Central memory CD8-positive, alpha-beta T cell (primary cell): Measurements from ENCODE around the gene MCCC2.
"Not testable (repeated sequence)": the region's sequence is repeated elsewhere in the genome, so short reads cannot be mapped to it uniquely, and the experiment has no call there.

Source experiments
- ATAC-seq: fragments of 150-1000 bp; cut with Tn5 transposase; replicated peaks from 2 replicates; pipeline ENCODE4 v1.10.0; 2022; ENCODE audit warnings: mild to moderate bottlenecking, moderate FRiP score, moderate number of reproducible peaks; ENCODE audit not compliant: poor library complexity, severe bottlenecking; ENCODE audit errors: extremely low read depth
- DNase-seq, 2 donors: peaks; one replicate each; pipeline ENCODE4 v3.0.0; 2021; ENCODE audit warnings: low spot score in 2 of 2
- H3K27ac Mint-ChIP-seq: one replicate; pipeline ENCODE4 v1.8.0; 2022; ENCODE audit warnings: low read depth, mild to moderate bottlenecking, moderate library complexity, mixed read lengths
- H3K27me3 Mint-ChIP-seq: one replicate; pipeline ENCODE4 v1.8.0; 2022; ENCODE audit warnings: mixed read lengths
- H3K36me3 Mint-ChIP-seq: one replicate; pipeline ENCODE4 v1.8.0; 2022; ENCODE audit warnings: mild to moderate bottlenecking, moderate library complexity, mixed read lengths; ENCODE audit not compliant: insufficient read depth
- H3K4me1 Mint-ChIP-seq: one replicate; pipeline ENCODE4 v1.8.0; 2022; ENCODE audit warnings: mixed read lengths
- H3K4me3 Mint-ChIP-seq: one replicate; pipeline ENCODE4 v1.8.0; 2022; ENCODE audit warnings: mild to moderate bottlenecking, moderate library complexity, mixed read lengths
- H3K9me3 Mint-ChIP-seq: one replicate; pipeline ENCODE4 v1.8.0; 2022; ENCODE audit warnings: mixed read lengths

MCCC2 gene

DNA sequence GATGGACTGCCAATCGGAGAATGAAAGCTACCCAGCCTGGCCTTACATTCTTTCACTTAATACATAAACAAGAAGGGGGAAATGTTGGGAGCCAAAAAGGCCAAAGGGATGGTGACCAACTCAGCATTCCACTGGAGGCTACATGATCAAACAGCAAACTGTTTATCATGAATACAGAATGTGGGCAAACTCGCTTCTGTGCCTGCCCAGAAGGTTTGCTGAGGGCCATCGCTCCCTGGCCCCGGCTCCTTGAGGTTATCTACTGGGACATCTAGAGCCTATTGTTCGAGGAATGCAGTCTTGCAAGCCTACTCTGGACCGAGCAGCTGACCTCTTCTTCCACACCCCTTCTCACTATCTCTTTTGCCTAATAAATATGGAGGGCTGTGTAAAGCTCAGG is 9.3 kb upstream of the MCCC2 start:
- not testable (repeated sequence) for H3K9me3 Mint-ChIP-seq, H3K4me3 Mint-ChIP-seq, H3K4me1 Mint-ChIP-seq, H3K36me3 Mint-ChIP-seq, ATAC-seq, H3K27me3 Mint-ChIP-seq, H3K27ac Mint-ChIP-seq, DNase-seq

DNA sequence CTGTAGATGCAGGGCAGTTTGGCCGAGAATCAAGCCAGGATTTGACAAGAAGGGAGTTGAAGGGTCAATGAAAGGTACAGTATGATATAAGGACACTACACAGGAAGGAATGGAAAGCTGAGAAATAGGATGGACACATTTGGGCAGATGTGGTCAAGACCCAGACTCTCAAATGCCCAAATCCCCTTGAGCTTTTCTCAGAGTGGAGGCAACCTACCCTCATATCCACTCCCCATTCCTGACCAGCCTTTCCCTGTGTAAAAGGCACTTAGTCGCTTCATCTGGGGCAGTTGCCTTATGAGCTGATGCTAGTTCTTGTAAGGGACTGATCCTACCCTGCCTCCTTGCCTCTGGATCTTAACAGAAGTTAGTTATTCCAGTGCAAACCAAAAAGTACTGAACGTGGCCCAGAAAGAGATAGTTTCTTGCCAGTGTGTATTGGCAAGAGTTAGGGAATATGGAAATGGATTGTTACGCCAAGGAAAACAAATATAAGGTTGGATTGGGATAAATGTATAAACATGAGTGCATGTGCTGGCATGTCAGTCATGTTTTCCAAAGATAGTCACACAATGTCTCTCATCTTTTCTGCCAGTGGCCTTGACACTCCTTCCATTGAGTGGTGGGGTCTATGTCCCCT is 4.1 kb upstream of the MCCC2 start:
- Mint-ChIP-seq H3K27me3 (no peaks in the 10 kb centered on the region), H3K27ac (no peak overlapping the region), H3K4me1 (peaks cover 11% of the 10 kb centered on the region), H3K4me3 (no peak overlapping the region), H3K9me3 (no peaks in the 10 kb centered on the region), H3K36me3 (peaks cover 8% of the 10 kb centered on the region)
- ATAC-seq (no peak), DNase-seq (no peak)

DNA sequence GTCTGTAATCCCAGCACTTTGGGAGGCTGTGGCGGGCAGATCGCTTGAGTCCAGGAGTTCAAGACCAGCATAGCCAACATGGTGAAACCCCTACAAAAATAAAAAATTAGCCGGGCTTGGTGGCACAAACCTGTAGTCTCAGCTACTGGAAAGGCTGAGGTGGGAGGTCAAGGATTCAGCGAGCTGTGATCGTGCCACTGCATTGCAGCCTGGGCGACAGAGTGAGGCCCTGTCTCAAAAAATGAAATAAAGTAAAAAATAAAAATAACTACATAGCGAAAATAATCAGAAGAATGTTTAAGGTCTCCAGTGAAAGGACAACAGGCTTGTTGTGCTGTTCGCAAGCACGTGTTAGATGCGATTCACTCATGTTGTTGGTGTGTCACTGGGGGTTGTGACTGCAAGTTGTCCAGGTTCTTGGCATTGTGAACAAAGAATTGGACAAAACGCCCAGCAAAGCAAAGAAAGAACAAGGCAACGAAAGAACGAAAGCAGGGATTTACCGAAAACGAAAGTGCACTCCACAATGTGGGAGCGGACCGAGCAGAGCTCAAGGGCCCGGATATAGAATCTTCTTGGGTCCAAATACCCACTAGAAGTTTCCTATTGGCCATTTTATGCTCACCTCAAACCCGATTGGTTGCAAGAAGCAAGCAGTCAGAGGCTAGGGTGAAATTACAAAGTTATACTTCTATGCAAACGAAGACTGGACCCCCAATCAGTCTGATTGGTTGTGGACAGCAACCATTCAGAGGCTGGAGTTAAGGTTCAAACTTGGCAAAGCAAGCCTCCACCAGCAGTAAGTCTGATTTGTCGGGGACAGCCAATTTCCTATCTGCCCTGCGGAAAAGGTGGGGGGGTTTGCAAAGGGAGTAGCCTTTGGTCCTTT is 844 bp upstream of the MCCC2 start:
- Mint-ChIP-seq H3K36me3 (peaks cover 8% of the 10 kb centered on the region), H3K27me3 (no peaks in the 10 kb centered on the region), H3K4me3 (peak overlapping the region; percentile 94), H3K27ac (peak overlapping the region; percentile 99), H3K9me3 (no peaks in the 10 kb centered on the region), H3K4me1 (peaks cover 31% of the 10 kb centered on the region)
- no peak for DNase-seq
- ATAC-seq = no peak

DNA sequence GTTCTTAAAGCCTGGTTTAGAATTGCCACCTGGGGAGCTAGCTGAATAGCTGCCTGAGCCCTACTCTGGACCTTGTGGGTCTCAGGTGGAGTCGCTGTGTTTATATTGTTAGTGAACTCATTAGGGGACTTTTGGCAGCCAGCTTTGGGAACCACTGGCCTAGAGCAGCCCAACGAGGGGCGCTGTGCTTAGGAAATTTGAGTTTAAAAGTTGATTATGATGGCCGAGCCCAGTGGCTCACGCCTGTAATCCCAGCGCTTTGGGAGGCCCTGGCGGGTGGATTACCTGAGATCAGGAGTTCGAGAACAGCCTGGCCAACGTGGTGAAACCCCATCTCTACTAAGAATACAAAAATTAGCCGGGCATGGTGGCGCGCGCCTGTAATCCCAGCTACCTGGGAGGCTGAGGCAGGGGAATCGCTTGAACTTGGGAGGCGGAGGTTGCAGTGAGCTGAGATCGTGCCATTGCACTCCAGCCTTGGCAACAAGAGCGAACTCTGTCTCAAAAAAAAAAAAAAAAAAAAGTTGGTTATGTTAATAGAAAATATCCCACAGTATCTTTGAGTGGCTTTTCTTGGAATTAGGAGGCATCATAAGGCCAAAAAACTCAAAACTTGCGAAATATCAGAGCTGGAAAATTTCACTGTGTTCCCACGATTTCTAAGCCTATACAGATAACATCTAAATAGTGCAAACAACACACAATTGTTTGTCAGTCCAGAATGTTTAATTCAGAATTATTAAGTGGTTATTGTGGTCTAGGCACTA is 809 bp downstream of the MCCC2 start:
- DNase-seq (no peak), ATAC-seq (peak; percentile 7)
- Mint-ChIP-seq H3K36me3 (peaks cover 8% of the 10 kb centered on the region), H3K4me3 (peak overlapping the region; percentile 94), H3K27me3 (no peaks in the 10 kb centered on the region), H3K4me1 (peaks cover 31% of the 10 kb centered on the region), H3K9me3 (no peaks in the 10 kb centered on the region), H3K27ac (peak overlapping the region; percentile 99)

DNA sequence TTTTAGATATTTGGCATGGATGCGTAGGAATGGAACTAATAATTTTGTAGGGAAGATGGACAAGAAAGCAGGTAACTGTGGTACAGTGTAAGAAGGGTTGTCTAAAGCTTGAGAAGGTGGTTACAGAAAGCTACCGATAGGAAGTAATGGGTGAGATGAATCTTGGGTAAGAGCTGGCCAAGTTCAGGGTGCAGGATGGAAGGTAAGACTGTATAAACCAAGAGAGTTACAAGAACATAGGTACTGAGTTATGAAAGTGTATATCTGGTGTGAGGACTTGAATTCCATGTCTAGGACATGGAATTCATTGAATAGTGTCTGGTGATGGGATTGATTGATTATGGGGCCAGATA is 1.4 kb downstream of the MCCC2 start:
- Mint-ChIP-seq H3K4me3 (peak overlapping the region; percentile 94), H3K27me3 (no peaks in the 10 kb centered on the region), H3K36me3 (peaks cover 8% of the 10 kb centered on the region), H3K27ac (peak overlapping the region; percentile 99), H3K4me1 (peaks cover 31% of the 10 kb centered on the region), H3K9me3 (no peaks in the 10 kb centered on the region)
- ATAC-seq = no peak
- no peak for DNase-seq

DNA sequence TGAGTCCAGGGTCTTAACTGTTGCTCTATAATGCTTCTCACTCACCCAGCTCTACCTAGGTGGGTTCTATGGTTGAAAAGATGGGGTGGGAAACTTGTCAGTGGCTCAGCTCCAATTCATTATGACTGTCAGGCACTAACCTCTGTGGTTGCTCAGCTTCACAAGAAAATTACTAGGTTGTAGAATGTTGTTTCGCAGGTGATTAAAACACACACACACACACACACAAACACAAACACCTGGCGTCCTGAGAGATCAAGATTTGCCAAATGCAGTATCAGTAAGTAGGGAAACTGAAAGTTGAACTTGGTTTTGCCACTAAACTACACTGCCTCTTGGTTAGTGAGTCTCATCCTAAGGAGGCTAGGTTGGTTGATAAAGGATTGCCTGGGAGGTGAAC is 2.8 kb downstream of the MCCC2 start:
- H3K27me3 Mint-ChIP-seq = no peaks in the 10 kb centered on the region
- no peaks in the 10 kb centered on the region for H3K9me3 Mint-ChIP-seq
- H3K4me3 Mint-ChIP-seq = no peak overlapping the region
- ATAC-seq (no peak), DNase-seq (no peak)
- no peak overlapping the region for H3K27ac Mint-ChIP-seq
- H3K4me1 Mint-ChIP-seq = peaks cover 31% of the 10 kb centered on the region
- H3K36me3 Mint-ChIP-seq = peaks cover 8% of the 10 kb centered on the region

DNA sequence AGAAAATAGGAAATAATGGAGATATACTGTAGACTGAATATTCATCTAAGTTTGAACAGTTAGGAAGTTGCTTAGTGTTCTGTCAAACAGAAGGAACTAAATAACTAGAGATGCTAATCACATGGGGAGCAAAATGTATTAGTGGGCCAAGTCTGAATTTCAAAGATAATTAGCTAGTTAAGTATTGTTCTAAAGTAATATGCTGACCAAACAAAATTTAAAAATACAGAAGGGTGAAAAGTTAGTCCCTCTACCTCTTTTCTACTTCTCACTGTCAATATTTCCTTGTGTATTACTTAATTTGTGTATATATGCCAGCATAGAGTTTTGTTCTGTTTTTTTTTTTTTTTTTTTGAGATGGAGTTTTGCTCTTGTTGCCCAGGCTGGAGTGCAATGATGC is 4.0 kb downstream of the MCCC2 start:
- H3K27me3 Mint-ChIP-seq = no peaks in the 10 kb centered on the region
- no peak overlapping the region for H3K27ac Mint-ChIP-seq
- H3K4me1 Mint-ChIP-seq = peaks cover 31% of the 10 kb centered on the region
- no peak for DNase-seq
- H3K9me3 Mint-ChIP-seq = no peaks in the 10 kb centered on the region
- H3K36me3 Mint-ChIP-seq = peaks cover 16% of the 10 kb centered on the region
- no peak for ATAC-seq
- H3K4me3 Mint-ChIP-seq = no peak overlapping the region

DNA sequence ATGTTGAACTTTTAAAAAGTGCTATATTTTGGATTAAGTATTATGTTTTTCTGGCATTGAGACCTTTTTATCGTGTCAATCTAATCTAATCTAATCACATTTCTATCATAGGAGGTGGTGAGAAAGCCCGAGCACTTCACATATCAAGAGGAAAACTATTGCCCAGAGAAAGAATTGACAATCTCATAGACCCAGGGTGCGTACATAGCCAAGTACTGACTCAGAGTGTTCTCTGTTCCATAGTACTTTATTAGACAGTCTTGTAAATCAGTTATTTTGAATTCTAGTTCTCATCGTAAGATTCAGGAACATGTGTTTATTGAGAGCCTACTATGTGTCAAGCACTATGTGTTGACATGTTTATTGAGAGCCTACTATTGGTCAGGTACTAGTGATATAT is 9.0 kb downstream of the MCCC2 start:
- ATAC-seq (no peak), DNase-seq (no peak)
- Mint-ChIP-seq H3K36me3 (peaks cover 39% of the 10 kb centered on the region), H3K9me3 (no peaks in the 10 kb centered on the region), H3K27me3 (no peaks in the 10 kb centered on the region), H3K27ac (peak overlapping the region; percentile 12), H3K4me1 (peaks cover 17% of the 10 kb centered on the region), H3K4me3 (no peak overlapping the region)

DNA sequence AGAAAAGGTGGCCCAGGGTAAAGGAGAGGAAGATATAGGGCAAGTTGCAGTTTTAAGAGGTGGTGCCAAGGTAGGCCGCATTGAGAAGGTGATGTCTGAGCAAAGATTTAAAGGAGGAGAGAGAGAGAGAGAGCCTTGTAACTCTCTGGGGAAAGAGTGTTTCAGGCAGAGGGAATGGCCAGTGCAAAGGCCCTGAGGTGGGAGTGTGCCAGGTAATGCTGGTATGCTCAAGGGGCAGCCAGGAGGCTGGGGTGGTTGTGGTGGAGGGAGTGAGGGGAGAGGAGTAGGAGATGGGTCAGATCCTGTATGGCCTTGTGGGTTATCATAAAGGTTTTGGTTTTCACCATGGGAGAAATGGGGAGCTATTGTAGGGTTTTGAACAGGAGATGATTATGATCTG is 9.9 kb downstream of the MCCC2 start:
- Mint-ChIP-seq H3K4me1 (peaks cover 26% of the 10 kb centered on the region), H3K27ac (peak overlapping the region; percentile 12), H3K4me3 (no peak overlapping the region), H3K36me3 (peaks cover 41% of the 10 kb centered on the region), H3K27me3 (no peaks in the 10 kb centered on the region), H3K9me3 (no peaks in the 10 kb centered on the region)
- ATAC-seq = no peak
- DNase-seq = no peak

DNA sequence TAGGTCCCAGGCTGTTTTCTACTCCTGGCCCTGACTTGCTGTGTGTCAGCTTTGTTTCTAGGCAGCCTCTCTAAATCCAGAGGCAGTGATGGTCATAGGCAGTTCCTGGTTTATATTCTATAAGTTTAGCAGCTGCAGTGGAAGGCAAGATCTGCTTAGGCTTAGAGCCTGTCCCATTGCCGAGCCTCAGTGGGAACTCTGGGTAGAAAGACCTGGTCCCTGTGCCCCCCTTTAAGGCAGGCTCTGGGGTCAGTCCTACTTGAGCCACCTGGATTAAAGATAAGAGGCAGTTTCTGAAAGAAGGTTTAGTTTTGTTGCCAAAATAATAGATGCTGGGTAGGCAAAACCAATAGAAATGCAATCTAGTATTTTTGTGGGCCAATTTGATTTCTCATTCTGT is 13.6 kb downstream of the MCCC2 start:
- peak overlapping the region; percentile 82 for H3K27ac Mint-ChIP-seq
- DNase-seq (no peak), ATAC-seq (no peak)
- peaks cover 31% of the 10 kb centered on the region for H3K4me1 Mint-ChIP-seq
- H3K27me3 Mint-ChIP-seq = no peaks in the 10 kb centered on the region
- H3K36me3 Mint-ChIP-seq = peaks cover 49% of the 10 kb centered on the region
- H3K4me3 Mint-ChIP-seq = no peak overlapping the region
- no peaks in the 10 kb centered on the region for H3K9me3 Mint-ChIP-seq

DNA sequence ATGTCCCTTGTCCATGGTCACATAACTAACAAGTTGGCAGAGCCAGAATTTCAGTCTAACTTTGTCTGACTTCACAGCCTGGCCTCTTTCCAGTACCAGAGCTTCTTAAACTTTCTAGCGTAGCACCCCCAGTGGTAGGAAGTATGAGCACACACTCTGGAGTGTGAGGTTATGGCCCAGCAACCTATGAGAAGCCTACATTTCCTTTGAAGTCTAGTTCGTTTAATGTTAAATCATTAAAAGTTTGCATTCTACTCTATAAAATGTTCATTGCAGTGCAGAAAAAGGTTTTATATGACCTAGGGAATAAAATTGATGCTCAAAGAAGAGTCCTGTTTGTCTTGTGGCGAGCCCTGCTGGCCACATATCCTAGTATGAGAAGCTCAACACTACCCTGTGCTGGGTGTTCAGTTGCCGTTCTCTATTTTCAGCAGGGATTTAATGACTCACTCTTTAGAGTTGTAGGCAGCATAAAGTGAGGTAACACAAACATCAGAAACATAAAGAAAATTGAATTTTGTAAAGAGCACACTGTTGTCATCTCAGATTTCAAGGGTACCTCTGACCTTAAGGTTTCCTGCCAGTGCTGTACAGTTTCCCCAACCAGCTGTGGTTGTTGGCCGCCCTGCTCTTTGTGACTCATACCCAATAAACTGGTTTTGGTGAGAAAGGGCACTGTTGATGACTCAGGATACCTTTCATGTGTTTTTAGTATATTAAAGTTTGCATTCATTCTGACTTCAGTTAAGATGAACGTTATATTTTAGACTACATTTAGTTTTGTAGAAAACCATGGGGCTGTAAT is 14.3 kb downstream of the MCCC2 start:
- Mint-ChIP-seq H3K4me3 (peak overlapping the region; percentile 21), H3K9me3 (no peaks in the 10 kb centered on the region), H3K36me3 (peaks cover 44% of the 10 kb centered on the region), H3K27ac (peak overlapping the region; percentile 82), H3K4me1 (peaks cover 31% of the 10 kb centered on the region), H3K27me3 (no peaks in the 10 kb centered on the region)
- DNase-seq (peak; percentile 29 to 55), ATAC-seq (peak; percentile 97)

DNA sequence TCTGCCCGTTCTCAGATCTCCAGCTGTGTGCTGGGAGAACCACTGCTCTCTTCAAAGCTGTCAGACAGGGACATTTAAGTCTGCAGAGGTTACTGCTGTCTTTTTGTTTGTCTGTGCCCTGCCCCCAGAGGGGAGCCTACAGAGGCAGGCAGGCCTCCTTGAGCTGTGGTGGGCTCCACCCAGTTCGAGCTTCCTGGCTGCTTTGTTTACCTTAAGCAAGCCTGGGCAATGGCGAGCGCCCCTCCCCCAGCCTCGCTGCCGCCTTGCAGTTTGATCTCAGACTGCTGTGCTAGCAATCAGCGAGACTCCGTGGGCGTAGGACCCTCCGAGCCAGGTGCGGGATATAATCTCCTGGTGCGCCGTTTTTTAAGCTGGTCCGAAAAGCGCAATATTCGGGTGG is 22.8 kb downstream of the MCCC2 start:
- H3K9me3 Mint-ChIP-seq, H3K4me3 Mint-ChIP-seq, H3K27ac Mint-ChIP-seq, H3K4me1 Mint-ChIP-seq, H3K27me3 Mint-ChIP-seq, DNase-seq, ATAC-seq: not testable (repeated sequence)
- peaks cover 21% of the 10 kb centered on the region for H3K36me3 Mint-ChIP-seq
